Thyroid gland (tissue), 4 donors: ENCODE data around the gene PLA2G4A. TPM values are rescaled to one million over a fixed set of nuclear protein-coding genes. Genes with fewer than 3 reads are reported as not detected.

Source experiments
- DNase-seq, 2 donors: peaks; one replicate each; pipeline ENCODE4 v3.0.0-alpha.2; 2019
- H3K27ac ChIP-seq, 3 donors: fragments of 200-600 bp; sonication (generic); 1 replicate in 2 of 3; 2 replicates in 1 of 3; pipeline ENCODE4 v1.5.1; 2016 to 2019; ENCODE audit warnings: mild to moderate bottlenecking in 1 of 3, moderate library complexity in 1 of 3
- H3K27me3 ChIP-seq: fragments of 200-600 bp; sonication (generic); one replicate; pipeline ENCODE4 v1.5.1; 2019
- H3K36me3 ChIP-seq, 2 donors: fragments of 200-600 bp; sonication (generic); one replicate each; pipeline ENCODE4 v1.5.1; 2016 to 2019
- H3K4me1 ChIP-seq, 2 donors: fragments of 200-600 bp; sonication (generic); one replicate each; pipeline ENCODE4 v1.5.1; 2017 to 2019
- H3K4me3 ChIP-seq, 3 donors: fragments of 200-600 bp; sonication (generic); replicated peaks in 1 of 3; 1 replicate in 2 of 3; 2 replicates in 1 of 3; pipeline ENCODE4 v1.5.1; 2016; ENCODE audit warnings: mild to moderate bottlenecking in 1 of 3
- H3K9me3 ChIP-seq: fragments of 200-600 bp; sonication (generic); one replicate; pipeline ENCODE4 v1.5.1; 2017
- POLR2A ChIP-seq, 2 donors: fragments of 450-650 bp; IDR thresholded peaks; one replicate each; pipeline ENCODE4 v1.6.1; 2017; ENCODE audit warnings: antibody characterized with exemption in 2 of 2, mild to moderate bottlenecking in 2 of 2, moderate library complexity in 1 of 2
- WGBS, 2 donors: methylation state at CpG; one replicate each; pipeline ENCODE4 v1.1.5; 2017; 5-methylcytosine and 5-hydroxymethylcytosine counted together
- intact Hi-C: fragments of 100-400 bp; cut with DNase I; formaldehyde crosslinking; loops from one replicate; pipeline ENCODE4 v1.15.1; 2023
- total RNA-seq, 4 donors: library from RNA; depleted of rRNA; stranded (reverse); fragments of >200 nt; gene quantifications; one replicate each; pipeline ENCODE4 v1.2.3, GENCODE V29; 2016
- TF ChIP-seq, protein P1 (sequence below), 6 experiments: fragments of 200-600 bp in 3 of 6; fragments of 450-650 bp in 3 of 6; sonication (generic) in 3 of 6; IDR thresholded peaks; one replicate each; pipeline ENCODE4 v1.5.1; 2016 to 2019; ENCODE audit warnings: antibody characterized with exemption in 6 of 6, mild to moderate bottlenecking in 2 of 6, inconsistent platforms in 1 of 6, moderate library complexity in 1 of 6

Gene PLA2G4A
- total RNA-seq, 4 donors from 2014 or later = 3.4 to 6.4 (median 5.2) TPM

DNA sequence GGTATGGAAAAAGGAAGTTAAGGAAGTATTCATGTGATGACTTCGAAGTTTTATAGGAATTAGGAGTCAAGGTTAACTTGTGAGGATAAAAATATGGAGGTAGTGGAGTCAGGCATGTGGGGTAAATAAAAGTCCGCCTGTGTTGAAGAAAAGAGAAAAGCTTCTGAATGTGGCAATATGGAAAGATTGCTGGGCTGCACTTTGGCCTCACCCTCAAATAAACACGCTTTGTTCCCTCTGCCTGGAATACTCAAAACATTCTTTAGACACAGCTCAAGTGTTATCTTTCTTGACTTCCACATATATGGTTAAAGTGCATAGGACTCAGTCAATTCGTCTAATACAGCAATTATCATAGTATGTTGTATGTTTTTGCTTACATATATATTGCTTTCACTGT lies 137.7 kb downstream of the PLA2G4A start:
- no peak for DNase-seq
- Histone ChIP-seq H3K36me3 (no peaks in the 10 kb centered on the region), H3K27me3 (no peaks in the 10 kb centered on the region), H3K4me1 (no peaks in the 10 kb centered on the region), H3K4me3 (no peak overlapping the region), H3K27ac (no peak overlapping the region), H3K9me3 (no peaks in the 10 kb centered on the region)
- intact Hi-C loops = no loop called here
- TF ChIP-seq, protein P1, sequence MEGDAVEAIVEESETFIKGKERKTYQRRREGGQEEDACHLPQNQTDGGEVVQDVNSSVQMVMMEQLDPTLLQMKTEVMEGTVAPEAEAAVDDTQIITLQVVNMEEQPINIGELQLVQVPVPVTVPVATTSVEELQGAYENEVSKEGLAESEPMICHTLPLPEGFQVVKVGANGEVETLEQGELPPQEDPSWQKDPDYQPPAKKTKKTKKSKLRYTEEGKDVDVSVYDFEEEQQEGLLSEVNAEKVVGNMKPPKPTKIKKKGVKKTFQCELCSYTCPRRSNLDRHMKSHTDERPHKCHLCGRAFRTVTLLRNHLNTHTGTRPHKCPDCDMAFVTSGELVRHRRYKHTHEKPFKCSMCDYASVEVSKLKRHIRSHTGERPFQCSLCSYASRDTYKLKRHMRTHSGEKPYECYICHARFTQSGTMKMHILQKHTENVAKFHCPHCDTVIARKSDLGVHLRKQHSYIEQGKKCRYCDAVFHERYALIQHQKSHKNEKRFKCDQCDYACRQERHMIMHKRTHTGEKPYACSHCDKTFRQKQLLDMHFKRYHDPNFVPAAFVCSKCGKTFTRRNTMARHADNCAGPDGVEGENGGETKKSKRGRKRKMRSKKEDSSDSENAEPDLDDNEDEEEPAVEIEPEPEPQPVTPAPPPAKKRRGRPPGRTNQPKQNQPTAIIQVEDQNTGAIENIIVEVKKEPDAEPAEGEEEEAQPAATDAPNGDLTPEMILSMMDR (IDR thresholded peaks at IDR 0.05) = no peak
- TF ChIP-seq POLR2A (IDR thresholded peaks at IDR 0.05) = no peak
- 85 to 89% methylated on average over 4 of the region's 4 CpGs for WGBS, 2 donors

DNA sequence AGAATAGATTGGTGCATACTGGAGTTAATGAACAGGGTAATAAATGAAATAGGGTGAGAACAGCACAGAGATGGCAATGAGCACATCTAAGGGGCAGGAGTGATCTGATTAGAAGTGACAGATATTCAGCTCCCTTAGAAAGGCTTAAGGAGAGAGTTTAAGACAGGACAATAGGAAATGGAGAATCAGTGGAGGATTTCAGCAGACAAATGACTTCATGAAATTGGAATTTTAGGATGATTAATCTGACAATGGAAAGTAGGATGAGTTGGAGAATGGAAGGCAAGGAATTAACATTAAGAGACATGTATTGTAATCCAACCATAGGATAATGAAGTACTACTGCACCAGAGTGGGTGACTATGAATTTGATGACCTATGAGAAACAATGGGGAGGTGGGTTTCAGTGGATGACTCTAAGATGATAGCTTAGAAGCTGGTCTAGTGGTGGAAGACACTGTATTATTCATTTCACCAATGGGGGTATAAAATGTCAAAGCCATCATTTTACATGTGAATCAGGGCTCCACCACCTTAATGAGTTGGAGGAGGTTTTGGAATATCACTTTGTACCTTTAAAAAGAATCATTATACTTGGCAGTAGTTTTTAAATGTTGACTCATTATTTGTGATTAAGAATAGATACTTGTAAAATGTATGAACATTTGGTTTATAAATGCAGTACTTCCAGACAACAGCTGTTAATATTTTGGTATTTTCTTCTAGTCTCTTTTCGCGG lies 139.1 kb downstream of the PLA2G4A start:
- no peaks in the 10 kb centered on the region for H3K4me1 ChIP-seq
- WGBS, 2 donors = 89 to 93% methylated on average over 2 of the region's 2 CpGs
- no peak overlapping the region for H3K27ac ChIP-seq

DNA sequence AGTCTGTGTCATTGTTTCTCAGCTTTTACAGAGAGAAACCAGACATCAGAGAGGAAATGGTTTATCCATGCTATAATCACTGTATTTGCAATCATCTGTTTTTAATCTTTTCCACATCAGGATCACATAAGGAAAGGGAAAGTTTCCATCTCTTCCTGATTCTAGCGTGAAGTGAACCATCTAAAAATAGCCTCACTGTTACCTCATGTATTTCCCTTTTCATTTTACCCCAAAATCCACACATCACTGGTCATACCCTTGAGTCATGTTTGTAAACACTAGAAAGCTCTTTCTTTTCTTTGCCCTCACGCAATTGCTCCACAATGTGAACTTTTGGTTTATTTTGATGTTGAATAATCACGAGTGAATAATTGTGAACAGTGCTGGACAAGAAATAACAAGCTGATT lies 146.0 kb downstream of the PLA2G4A start:
- no peak overlapping the region for H3K4me3 ChIP-seq
- H3K9me3 ChIP-seq = no peaks in the 10 kb centered on the region
- WGBS, 2 donors = 51 to 65% methylated on average over 3 of the region's 3 CpGs
- intact Hi-C loops = no loop called here
- DNase-seq = no peak
- no peaks in the 10 kb centered on the region for H3K27me3 ChIP-seq
- H3K36me3 ChIP-seq = no peaks in the 10 kb centered on the region
- TF ChIP-seq, protein P1 (IDR thresholded peaks at IDR 0.05) = no peak
- no peak for TF ChIP-seq POLR2A (IDR thresholded peaks at IDR 0.05)
- H3K4me1 ChIP-seq = no peaks in the 10 kb centered on the region
- no peak overlapping the region for H3K27ac ChIP-seq

More for the DNA sequence above, 139.1 kb downstream of the PLA2G4A start:
- Histone ChIP-seq H3K9me3 (no peaks in the 10 kb centered on the region), H3K36me3 (no peaks in the 10 kb centered on the region), H3K27me3 (no peaks in the 10 kb centered on the region), H3K4me3 (no peak overlapping the region)
- TF ChIP-seq, protein P1 (IDR thresholded peaks at IDR 0.05) = no peak
- no peak for TF ChIP-seq POLR2A (IDR thresholded peaks at IDR 0.05)
- no peak for DNase-seq
- intact Hi-C loops = no loop called here

DNA sequence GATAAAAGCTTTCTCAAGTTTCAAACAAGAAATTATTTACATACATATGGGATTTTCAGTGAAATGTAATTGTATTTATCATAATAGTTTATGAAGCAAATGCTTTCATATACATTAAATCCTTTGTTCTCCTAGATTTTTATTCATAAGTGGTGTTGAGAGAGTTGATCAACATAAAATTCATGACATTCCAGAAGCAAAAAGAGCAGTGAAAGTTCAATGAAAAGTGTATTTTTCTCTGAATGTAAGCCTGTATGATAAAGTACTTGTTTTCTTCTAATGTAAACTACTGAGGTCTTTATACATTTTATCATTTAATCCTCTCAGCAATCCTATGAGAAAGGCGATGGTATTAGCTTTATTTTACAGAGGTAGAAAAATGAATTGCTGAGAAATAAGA lies 146.5 kb downstream of the PLA2G4A start:
- Histone ChIP-seq H3K4me3 (no peak overlapping the region), H3K9me3 (no peaks in the 10 kb centered on the region), H3K4me1 (no peaks in the 10 kb centered on the region), H3K36me3 (no peaks in the 10 kb centered on the region), H3K27me3 (no peaks in the 10 kb centered on the region), H3K27ac (no peak overlapping the region)
- WGBS, 2 donors = 73 to 82% methylated on average over 1 of the region's 1 CpG
- intact Hi-C loops = no loop called here
- DNase-seq = no peak
- no peak for TF ChIP-seq POLR2A (IDR thresholded peaks at IDR 0.05)
- TF ChIP-seq, protein P1 (IDR thresholded peaks at IDR 0.05) = no peak

DNA sequence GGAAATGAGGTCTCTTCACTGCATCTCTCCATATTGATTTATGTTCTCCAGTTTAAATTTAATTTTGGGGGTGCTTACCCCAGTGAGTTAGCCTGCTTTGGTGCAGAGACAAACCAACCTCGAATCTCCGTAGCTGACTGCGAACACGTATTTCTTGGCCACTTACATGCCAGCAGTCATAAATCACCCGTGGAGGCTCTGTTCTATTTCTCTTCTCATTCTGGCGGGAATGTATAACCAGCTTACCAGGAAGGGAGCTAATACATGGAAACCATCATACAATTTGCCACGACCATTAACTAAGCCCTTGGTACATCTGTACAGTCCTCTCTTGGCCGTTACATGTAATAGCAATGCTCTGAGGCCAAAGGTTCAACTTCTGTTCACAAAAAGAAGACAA lies 148.0 kb downstream of the PLA2G4A start:
- Histone ChIP-seq H3K27ac (no peak overlapping the region), H3K4me1 (no peaks in the 10 kb centered on the region), H3K36me3 (no peaks in the 10 kb centered on the region), H3K4me3 (no peak overlapping the region), H3K27me3 (no peaks in the 10 kb centered on the region), H3K9me3 (no peaks in the 10 kb centered on the region)
- intact Hi-C loops = no loop called here
- DNase-seq = no peak
- 87 to 91% methylated on average over 8 of the region's 8 CpGs for WGBS, 2 donors
- TF ChIP-seq, protein P1 (IDR thresholded peaks at IDR 0.05) = no peak
- no peak for TF ChIP-seq POLR2A (IDR thresholded peaks at IDR 0.05)
